Hippocampal formation (tissue), 2 donors: ENCODE measurements around the gene KRTAP5-8.
"Not testable (repeated sequence)": the region's sequence is repeated elsewhere in the genome, so short reads cannot be mapped to it uniquely, and the experiment has no call there.

Experiments used
- DNase-seq, 2 donors: peaks; one replicate each; lab custom pipeline; 2025; lab: John Stamatoyannopoulos, UW

The KRTAP5-8 gene

DNA sequence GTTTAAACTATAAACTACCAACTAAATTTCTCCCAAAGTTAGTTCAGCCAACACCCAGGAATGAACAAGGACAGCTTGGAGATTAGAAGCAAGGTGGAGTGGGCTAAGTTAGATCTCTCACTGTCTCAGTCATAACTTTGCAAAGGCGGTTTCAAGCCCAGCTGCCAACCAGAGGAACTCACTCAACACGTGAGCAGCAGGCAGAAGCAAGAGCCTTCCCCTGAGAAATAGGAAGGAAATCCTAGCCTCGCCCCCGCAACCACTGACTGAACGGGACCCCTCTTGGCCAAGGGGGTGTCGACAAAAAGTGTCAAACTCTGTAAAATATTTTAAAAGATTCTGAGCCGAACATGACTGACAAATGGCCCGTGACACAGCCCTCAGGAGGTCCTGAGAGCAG lies 6.0 kb downstream of the KRTAP5-8 start:
- DNase-seq, result no peak

DNA sequence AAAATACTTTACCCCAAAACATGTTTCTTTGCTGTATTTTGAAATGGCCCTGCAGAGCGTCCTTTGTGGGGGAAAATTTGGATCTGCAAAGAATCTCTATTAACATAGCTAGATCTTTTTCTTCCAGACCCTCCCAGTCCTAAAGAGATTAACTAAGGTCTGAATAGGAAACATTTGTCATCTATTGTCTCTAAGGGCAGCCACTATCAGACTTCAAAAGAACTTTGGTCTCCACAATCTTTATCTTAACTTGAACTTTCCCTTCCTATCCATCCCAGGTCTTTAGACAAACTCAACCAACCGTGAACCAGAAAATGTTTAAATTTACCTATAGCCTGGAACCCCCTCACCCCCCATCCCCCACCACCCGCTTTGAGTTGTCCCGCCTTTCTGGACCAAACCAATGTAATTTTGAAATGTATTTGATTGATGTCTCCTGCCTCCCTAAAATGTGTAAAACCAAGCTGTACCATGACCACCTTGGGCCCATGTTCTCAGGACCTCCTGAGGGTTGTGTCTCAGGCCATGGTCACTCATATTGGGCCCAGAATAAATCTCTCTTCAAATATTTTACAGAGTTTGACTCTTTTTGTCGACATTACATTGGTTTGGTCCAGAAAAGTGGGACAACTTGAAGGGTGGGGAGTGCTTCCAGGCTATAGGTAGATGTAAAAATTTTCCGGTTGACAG lies 6.8 kb downstream of the KRTAP5-8 start:
- DNase-seq, result no peak

DNA sequence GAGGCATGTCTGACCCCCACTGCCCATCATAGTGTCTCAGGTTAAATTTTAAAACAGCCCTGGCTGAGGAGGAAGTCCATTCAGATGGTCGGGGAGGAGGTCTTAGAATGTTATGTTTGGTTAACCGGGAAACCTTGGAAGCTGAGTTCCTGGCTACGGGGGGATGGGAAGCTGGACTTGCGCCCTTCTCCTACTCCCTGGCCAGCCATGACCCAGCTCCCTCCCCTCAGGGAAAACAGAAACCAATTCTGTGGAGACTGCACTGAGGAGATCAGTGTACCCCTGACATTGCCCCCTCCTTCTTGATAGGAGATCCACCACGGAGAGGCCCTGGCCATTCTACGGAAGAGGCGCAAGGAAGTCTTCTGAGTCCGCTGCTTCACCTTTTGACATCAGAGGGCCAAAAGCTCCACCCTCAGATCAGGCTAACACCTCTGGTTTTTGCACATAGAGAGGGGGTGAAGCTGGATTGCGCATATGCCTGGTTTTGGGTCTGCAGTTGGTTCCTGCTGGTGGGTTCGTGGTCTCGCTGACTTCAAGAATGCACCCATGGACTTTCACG lies 7.7 kb downstream of the KRTAP5-8 start:
- no peak for DNase-seq

DNA sequence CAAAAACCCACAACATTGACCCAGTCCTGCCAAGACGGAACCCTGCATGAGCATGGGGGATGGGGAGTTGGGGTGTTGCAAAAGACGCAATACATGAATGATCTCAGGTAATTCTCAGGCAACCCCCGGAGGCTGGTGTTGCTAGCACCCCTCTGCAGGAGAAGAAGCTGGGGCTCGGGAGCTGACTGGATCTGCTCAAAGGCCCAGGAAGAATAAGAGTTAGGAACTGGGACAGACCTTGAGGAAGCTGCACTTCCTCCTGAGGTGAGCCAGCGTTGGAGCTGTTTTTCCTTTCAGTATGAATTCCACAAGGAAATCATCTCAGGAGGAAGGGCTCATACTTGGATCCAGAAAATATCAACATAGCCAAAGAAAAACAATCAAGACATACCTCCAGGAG lies 10.3 kb downstream of the KRTAP5-8 start, which contains the start of gene KRTAP5-9:
TSS of gene KRTAP5-9 (plus strand) at position 301 of the 400 bp plus-strand sequence. CDS start 238 bp downstream, outside the sequence.
- DNase-seq, result no peak

DNA sequence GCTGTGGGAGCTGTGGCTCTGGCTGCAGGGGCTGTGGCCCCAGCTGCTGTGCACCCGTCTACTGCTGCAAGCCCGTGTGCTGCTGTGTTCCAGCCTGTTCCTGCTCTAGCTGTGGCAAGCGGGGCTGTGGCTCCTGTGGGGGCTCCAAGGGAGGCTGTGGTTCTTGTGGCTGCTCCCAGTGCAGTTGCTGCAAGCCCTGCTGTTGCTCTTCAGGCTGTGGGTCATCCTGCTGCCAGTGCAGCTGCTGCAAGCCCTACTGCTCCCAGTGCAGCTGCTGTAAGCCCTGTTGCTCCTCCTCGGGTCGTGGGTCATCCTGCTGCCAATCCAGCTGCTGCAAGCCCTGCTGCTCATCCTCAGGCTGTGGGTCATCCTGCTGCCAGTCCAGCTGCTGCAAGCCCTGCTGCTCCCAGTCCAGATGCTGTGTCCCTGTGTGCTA lies 10.9 kb downstream of the KRTAP5-8 start:
- DNase-seq, result no peak

DNA sequence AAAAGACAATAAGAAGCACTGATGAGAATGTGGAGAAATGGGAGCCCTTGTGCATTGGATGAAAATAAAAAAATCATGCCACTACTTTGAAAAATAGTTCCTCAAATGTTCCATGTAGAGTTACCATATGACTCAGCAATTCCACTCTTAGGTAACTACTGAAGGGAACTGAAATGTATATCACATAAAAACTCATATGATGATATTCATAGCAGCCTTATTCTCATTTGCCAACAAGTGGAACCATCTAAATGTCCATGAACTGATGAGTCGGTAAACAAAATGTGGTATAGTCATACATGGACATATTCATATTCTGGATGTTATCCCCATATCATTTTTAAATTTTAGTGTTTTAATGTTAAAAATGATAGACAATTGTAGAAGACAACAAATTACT lies 13.9 kb downstream of the KRTAP5-8 start:
- no peak for DNase-seq

DNA sequence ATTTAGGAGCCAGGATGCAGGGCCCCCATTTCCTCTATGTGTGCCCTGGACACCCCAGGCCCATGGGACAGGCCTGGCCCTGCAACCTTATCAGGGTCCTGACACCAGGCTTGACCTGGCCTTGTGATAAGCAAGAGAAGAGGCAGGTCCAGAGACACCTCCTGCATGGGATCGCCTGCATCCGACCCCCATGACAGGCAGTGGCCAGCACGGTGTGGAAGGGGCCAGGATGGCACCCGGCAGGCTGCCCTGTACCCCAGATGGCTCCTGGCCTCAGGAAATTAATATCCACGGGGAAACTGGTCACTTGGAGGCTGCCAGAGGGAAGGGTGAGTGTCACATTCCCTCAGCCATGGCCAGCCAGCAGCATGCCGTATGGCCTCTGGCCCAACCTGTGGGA lies 17.2 kb downstream of the KRTAP5-8 start:
- no peak for DNase-seq

DNA sequence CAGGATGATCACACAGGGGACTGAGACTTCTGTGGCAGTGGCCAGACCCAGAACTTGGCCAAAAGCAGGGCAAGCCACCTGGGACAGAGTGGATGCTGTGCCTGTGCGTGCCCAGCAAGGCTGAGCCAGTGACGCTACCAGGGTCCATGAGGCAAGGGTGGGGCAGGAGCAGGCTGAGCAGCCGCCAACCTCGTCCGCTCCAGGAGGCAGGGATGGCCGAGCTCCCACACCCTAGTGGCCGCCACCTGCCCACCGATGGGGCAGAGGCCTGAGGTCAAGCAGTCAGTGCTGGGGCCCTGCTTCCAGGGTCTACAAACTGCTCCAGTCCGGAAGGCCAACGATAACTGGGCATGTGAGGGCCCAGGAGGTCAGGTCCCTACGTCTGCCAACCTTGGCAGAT lies 17.7 kb downstream of the KRTAP5-8 start:
- DNase-seq, result no peak

DNA sequence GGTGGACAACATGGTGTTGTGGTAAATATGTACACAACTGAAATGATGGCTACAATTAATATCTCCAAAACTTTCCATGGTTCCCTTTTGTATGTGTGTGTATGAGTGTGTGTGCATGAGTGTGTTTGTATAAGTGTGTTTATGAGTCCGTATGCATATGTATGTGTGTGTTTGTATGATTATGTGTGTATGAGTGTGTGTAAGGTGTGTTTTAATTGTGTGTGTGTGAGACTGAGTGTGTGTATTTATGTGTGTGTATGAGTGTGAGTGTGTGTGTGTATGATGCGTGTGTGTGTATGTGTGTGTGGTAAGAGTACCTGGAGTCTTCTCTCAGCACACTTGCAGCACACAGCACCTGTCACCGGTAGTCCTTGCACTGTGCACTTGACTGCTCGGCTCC lies 18.2 kb downstream of the KRTAP5-8 start:
- DNase-seq, result no peak

DNA sequence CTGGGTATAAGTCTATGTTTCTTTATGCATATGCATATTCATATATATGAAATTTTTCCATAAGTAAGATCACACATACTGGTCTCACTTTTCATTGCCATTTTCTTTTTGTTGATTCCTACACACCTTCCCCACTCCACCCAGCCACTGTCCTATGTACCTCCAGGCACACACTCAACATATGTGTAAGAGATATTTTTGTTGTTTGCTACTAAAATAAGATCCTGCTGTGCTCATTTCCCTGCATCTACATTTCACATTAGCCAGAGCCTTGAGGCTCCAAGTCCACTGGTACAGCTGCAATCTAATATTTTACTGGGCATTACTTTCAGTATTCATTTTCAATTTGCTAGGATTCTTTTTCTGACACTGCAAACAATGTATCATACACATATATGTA lies 19.4 kb downstream of the KRTAP5-8 start:
- DNase-seq, result no peak

DNA sequence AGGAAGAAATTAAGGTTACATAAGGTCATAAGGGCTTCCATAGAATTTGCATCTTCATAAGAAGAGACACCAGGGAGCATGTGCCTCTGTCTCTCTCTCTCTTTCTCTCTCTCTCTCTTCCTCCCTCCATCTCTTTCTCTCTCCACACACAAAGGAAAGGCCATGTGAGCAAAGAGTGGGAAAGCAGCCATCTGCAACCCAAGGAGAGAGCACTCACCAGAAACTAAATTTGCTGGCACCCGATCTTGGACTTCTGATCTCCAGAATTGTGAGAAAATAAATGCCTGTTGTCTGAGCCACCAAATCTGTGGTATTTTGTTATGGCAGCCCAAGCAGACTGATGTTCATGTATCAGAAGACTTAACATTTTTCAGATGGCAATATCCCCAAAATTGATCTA lies 21.2 kb downstream of the KRTAP5-8 start:
- peak in 1 of 2 donors; percentile 36 for DNase-seq

DNA sequence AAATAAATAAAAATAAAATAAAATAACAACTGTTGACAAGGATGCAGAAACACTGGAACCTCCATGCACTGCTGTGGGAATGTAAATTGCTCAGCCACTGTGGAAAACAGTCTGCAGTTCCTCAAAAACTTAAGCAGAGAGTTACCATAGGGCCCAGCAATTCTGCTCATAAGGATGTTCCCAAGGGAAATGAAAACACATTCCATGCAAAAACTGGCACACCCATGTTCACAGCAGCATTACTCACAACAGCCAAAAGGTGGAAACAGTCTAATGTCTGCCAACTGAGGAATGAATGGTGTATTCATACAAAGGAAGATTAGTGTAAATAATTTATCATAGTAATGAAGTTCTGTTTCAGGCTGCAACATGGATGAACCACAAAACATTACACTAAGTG lies 24.3 kb downstream of the KRTAP5-8 start:
- DNase-seq, result no peak

DNA sequence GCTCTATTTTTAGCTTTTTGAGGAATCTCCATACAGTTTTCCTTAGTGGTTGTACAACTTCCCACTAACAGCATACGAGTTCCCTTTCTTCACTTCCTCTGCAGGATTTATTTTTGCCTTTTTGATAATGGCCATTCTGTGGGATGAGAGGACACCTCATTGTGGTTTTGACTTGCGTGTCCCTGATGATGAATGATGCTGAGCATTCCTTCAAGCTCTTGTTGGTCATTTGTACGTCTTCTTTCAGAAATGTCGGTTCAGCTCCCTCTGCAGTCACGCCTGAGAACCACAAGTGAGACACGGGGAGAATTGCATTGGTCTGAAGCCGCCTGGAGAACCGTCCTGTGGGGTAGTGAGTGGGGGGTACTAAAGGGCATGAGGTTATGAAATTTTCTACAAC lies 25.6 kb downstream of the KRTAP5-8 start:
- DNase-seq, result no peak

DNA sequence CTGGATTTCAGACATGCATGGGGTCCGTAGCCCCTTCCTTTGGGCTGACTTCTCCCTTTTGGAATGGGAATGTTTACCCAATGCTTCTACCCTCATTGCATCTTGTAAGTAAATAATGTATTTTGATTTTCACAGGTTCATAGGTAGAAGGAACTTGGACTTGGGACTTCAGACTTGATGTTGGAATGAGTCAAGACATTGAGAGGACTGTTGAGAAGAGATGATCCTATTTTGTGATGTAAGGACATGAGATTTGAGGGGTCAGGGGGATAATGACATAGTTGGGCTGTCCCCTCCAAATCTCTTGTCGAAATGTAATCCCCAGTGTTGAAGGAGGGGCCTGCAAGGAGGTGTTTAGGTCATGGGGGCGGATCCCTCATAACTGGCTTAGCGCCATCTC lies 26.6 kb downstream of the KRTAP5-8 start:
- DNase-seq, result no peak

DNA sequence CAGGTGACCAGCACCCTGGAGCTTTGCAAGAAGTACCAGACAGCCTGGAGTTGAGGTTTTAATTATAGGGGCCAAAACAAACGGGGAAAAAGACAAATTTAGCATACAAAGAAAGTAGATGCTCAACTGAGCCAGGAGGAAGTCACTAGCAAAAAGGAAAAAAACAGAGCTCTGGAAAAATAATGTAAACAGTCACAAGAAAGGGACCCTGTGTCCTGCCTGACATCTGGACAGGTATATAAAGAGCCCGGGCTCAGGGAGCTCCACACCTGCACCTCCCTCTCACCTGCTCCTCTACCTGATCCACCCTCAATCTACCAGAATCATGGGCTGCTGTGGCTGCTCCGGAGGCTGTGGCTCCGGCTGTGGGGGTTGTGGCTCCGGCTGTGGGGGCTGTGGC lies 27.4 kb downstream of the KRTAP5-8 start, which contains the start of gene KRTAP5-10:
TSS of gene KRTAP5-10 (plus strand) at position 301 of the 400 bp plus-strand sequence. CDS start at position 326, 25 bp downstream.
- DNase-seq, result no peak

DNA sequence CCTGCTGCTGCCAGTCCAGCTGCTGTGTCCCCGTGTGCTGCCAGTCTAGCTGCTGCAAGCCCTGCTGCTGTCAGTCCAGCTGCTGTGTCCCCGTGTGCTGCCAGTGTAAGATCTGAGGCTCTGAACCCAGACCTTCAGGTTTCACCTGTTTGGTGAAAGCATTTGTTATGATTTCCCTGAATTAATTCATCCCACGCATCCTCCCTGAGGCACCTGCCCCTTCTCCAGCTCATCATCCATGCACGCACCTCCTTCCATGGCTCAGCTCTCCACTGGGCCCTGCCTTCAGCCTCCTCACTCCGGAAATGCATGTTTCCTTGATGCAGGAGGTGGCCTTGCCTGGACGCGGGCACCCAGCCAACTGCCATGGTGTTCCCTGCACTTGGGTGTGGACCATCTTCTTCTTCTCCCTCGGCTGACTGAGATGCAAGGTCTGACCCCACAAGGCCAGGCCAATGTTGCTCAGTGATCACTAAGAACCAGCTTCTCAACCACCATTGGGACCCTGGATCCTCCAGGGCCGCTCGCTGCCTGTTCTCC lies 28.3 kb downstream of the KRTAP5-8 start:
- no peak for DNase-seq

DNA sequence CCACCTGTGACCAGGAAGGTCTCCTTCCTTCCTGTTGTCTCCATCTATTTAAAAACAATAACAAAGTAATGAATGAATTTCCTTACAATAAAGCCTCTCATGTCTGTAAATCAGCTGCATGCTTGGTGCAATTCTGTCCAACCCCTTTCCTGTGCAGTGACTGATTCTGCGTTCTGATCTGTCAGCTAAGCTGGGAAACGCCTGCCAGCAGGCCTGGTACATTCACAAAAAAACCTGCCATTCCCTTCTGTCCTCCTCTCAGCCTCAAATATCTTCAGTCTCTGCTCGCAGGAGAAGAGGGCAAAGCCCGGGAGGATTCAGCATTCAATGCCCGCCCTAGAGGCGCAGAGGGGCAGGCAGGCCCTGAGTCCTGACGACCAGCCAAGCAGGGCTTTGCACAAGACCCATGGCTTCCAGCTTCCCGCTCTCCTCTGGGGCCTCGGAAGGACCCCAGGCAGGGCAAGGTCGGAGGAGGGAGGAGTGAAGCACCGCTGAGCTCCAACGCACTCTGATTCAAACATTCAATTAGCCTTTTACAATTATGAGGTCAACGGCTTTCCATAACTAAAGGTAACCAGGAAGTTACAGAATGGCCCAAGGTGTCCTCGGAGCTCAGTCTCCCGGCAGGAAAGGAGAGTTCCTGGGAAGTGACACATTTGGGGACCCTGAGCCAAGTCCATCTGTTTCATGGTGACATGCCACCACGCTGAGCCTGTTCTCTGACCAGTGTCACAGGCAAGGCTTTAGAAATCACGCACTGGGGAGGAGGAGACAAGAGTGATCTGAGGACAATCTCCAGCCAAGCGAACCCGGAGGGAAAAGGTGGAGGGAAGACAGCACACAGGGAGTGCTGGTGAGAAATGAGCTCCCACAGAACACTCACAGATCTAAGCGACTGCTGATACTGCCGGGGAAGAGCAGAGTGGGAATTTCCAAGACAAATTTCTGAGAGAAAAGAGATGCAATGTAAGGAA lies 29.1 kb downstream of the KRTAP5-8 start:
- DNase-seq, result not testable (repeated sequence)

DNA sequence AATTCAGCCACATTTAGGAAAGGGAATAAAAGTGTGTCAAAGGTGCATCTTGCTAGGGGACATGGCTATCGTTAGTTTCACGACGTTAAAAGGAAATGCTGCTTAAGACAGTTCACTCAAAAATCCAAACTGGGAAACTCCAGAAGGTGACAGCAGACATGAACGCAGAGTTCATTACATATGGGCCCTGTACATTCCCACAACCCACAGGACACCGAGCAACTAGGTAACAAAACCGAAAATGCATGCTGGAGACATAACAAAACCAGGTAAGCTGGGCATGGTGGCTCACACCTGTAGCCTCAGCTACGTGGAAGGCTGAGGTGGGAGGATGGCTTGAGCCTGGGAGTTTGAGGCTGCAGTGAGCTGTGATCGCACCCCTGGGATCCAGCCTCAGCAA lies 29.8 kb downstream of the KRTAP5-8 start:
- not testable (repeated sequence) for DNase-seq

DNA sequence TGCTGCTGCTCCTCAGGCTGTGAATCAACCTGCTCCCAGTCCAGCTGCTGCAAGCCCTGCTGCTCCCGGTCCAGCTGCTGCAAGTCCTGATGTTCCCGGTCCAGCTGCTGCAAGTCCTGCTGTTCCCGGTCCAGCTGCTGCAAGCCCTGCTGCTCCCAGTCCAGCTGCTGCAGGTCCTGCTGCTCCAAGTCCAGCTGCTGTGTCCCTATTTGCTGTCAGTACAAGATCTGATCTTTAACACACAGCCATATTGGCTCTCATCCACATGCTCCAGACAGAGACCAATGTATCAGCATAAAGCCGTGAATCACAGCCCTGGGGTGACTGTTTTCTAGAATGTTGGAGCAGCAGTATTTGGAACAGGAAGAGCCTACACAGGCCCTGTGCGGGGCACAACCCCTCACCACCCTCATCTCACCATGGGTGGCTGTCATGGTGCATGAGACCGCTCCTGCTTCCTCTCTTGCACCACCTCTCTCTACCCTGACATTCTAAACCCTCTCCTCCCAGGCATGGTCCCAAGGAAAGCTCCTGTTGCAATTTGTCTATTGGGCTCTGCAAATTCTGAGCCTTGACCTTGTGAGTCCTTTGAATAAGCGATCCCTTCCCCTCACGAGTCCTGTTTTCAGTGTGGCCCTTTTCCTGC lies 31.0 kb downstream of the KRTAP5-8 start:
- DNase-seq, result no peak

DNA sequence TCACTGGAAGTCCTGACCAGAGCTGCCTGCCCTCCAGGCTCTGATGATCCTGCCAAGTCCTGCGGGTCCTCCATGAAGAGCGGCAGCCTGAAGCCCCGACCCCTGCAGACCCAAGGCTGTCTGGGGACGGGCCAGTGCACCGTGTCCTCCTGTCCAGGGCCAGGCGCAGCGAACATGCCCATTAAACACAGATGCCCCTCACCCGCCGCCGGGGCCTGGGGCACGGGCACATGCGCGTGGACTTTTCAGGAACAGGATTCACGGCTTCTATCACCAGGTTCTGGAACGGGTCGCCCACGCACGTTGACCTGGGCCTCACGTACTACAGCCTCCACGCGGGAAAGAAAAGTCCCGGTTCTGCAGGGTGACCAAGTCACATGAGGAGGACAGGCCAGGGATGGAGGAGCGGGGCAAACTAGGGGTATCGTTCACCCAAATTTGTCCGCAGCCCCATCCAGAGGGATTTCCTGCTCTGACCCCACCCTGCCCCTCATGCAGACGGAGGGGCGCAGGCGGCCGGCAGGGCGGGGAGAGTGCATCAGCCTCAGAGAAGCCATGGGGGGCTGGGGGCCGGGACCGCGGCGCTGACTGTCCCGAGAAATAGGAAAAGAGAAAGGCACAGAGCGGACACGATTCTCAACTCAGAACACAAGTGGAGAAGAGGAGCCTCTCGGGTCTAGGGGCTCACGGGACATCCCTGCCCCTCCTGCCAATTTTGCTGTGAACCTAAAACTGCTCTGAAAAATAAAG lies 33.5 kb downstream of the KRTAP5-8 start:
- not testable (repeated sequence) for DNase-seq

DNA sequence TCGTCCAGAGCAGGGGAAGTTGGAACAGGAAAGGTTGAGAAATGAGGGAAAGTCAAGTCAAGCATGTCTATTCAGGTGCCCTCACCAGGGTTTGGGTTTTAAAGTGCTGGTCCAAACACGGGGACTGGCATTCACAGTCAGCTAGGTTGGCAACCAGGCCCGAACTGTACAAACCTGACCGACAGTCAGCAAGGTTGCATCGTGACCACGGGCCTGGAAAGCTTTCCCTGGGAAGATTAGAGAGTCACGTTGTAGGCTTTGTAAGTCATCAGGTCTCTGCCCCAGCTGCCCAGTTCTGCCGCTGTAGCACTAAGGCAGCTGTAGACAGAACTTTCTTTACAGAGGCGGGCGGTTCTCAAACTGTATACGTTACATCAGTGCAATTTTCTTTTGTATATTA lies 35.0 kb downstream of the KRTAP5-8 start:
- no peak for DNase-seq
